HuH-7 (cell line): ENCODE results near the gene STRN3.

Source experiments
- DNase-seq: peaks from one replicate; pipeline ENCODE4 v3.0.0; 2011; ENCODE audit warnings: low spot score

Gene STRN3

DNA sequence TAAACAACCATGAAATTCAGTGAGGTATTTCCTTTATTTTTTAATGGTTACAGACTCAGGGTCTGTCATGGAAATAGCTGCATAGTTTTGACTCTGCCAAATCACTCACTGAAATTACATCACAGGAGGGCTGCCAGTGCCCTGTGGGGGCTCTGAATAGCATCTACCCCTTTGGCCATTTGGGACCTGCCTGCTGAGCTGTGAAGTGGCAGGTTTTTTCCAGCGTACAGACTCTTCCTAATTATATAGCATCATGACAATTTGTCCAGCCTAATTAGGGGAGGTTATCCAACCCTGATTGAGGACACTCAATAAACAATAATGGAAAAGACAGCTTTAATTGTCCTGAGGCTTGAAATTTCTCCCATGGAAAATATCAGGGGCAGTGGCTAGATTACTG, 153.6 kb downstream of the STRN3 start:
- DNase-seq: no peak

DNA sequence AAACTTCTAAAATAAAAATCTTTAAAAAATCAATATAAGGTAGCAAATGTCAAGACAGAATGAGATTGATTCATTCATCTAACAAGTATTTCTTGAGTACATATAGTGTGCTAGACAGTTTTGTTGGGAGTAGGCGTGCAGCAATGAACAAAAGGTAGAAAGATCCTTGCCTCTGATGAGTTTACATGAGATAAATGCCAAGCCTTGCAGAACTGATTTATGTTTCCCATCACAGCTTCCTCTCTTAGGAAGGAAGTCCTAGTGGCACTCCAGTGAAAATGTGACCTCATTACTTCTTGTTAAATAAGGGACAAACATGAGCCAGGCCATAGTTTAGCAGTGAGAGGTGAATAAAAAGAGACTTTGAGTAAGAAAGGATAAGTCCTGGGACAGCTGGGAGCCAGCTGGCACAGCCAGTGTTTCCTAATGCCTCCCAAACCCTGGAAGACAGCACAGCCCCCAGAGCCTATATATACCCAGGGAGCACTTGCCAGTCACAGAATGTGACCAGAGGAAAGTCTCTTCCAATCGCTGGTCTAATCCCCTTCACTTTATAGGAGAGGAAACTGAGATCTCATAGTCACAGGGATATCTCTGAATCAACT, 156.5 kb downstream of the STRN3 start:
- no peak for DNase-seq

GRCh38 chr14:30868736-30869135, 157.4 kb downstream of the STRN3 start:
- no peak for DNase-seq

- DNase-seq: no peak
Measured at GRCh38 chr14:30864934-30865333, 161.2 kb downstream of the STRN3 start.

DNA sequence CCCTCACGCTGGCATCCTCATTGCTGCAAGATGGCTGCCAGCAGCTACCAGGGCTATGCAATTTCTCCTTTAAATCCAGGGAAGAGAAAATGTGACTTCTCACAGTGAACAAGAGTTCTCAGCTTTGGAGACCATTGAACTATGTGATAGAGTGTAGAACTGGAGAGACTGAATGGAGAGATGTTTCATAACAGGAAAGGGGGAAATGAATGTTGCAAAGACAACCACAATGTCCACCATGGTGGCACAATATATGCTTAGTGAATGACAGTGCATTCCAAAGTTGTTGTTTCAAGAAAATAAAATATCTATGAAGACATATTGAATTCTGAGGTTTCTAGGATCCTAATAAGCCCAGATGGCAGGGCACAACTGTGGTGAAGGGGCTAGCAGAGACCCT, 165.0 kb downstream of the STRN3 start:
- no peak for DNase-seq

GRCh38 chr14:30855345-30856037, 170.7 kb downstream of the STRN3 start:
- peak; percentile 79 for DNase-seq

DNA sequence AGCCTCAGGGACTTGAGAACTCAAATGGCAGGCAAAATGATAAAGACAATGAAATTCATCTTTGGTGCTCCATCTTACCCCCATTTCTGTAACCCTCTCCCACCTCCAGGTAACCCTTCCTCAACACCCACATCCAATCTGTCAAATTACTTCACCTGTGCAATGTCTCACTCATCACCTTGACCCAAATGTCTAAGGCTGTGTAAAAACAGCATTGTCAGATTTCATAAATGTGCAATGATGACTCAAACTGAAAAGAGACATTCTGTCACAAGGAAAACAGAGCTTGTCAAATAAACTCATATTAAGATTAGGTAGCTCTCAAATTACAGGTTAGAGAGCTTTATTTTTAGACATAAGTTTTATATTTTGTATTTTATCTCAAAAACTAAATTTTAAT, 171.7 kb downstream of the STRN3 start:
- DNase-seq: no peak

- no peak for DNase-seq
Measured at GRCh38 chr14:30853946-30854345, 172.2 kb downstream of the STRN3 start.

DNA sequence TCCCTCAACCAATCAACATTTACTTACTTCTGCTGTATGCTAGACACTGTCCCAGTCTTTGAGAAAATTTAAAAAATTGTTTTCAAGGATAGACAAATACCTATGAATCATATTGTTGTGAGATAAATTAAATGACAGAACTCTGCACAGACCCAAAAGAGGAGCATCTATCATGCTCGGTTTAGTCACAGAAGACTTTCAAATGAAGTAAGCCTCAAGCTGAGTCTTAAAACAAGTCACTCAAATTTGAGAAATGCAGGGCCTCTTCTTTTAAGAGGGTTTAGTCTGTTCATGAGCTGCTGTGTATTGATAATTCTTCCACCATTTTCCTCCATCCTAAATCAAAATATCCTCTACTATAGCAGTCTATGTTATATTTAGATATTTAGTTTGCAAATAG, 176.2 kb downstream of the STRN3 start:
- DNase-seq: no peak

DNA sequence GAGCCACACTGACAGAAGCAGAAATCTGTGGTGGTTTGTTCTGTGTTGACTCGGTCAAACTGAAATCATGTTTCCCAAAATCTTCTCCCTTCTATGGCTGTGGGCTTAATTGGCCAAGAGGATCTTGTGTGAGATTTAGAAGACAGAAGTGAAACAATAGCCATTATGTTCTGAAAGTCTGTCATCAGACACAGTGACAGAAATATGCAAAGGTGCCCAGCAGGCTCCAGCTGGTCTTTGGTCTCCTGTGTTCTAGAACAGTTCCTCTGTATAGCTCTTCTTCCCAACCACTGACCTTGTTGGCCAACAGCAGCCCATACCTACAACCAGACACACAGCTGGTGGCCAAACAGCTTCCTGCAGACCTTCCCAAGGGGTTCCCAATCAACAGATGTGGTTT, 176.8 kb downstream of the STRN3 start:
- DNase-seq: no peak

GRCh38 chr14:30848449-30849240, 177.5 kb downstream of the STRN3 start:
- DNase-seq: peak; percentile 39
